ENCODE measurements around the gene ANKRD9.

Gene ANKRD9

GRCh38 chr14:102452302-102452701 is 57.3 kb downstream of the ANKRD9 start:
- no peak overlapping the region for H3K4me3 ChIP-seq
- H3K27ac ChIP-seq: no peak overlapping the region

Measured in skin epidermis (tissue), 12 donors.